ENCODE results near the gene TNIK. TPM values are rescaled to one million over a fixed set of nuclear protein-coding genes. Genes with fewer than 3 reads are reported as not detected.

TNIK gene
- total RNA-seq, 1 experiment from 2014 or later: 14.8 TPM

GRCh38 chr3:171159024-171159821 is 301.0 kb downstream of the TNIK start:
- Histone ChIP-seq H3K27ac (no peak overlapping the region), H3K9me3 (replicated peaks) (no peaks in the 10 kb centered on the region), H3K4me1 (no peaks in the 10 kb centered on the region), H3K27me3 (no peaks in the 10 kb centered on the region), H3K36me3 (0 out of 2 replicates have a peak, but pooled peaks cover 5% of the 10 kb centered on the region), H3K4me3 (no peak overlapping the region)
- DNase-seq: no peak

- Histone ChIP-seq H3K9me3 (replicated peaks) (no peaks in the 10 kb centered on the region), H3K36me3 (0 out of 2 replicates have a peak, but pooled peaks cover 5% of the 10 kb centered on the region), H3K4me3 (no peak overlapping the region), H3K27me3 (no peaks in the 10 kb centered on the region), H3K4me1 (no peaks in the 10 kb centered on the region), H3K27ac (no peak overlapping the region)
- DNase-seq: no peak
Measured at GRCh38 chr3:171157980-171158379, 302.2 kb downstream of the TNIK start.

GRCh38 chr3:171157286-171157685 is 302.9 kb downstream of the TNIK start:
- H3K27ac ChIP-seq: no peak overlapping the region
- 0 out of 2 replicates have a peak, but pooled peaks cover 5% of the 10 kb centered on the region for H3K36me3 ChIP-seq
- H3K4me1 ChIP-seq: no peaks in the 10 kb centered on the region
- DNase-seq: no peak
- H3K27me3 ChIP-seq: no peaks in the 10 kb centered on the region
- H3K9me3 ChIP-seq (replicated peaks): no peaks in the 10 kb centered on the region
- H3K4me3 ChIP-seq: no peak overlapping the region

- no peaks in the 10 kb centered on the region for H3K9me3 ChIP-seq (replicated peaks)
- no peak overlapping the region for H3K27ac ChIP-seq
- H3K4me1 ChIP-seq: no peaks in the 10 kb centered on the region
- H3K27me3 ChIP-seq: no peaks in the 10 kb centered on the region
- H3K4me3 ChIP-seq: no peak overlapping the region
- DNase-seq: no peak
- 0 out of 2 replicates have a peak, but pooled peaks cover 5% of the 10 kb centered on the region for H3K36me3 ChIP-seq
Measured at GRCh38 chr3:171156401-171157010, 303.7 kb downstream of the TNIK start.

- no peak for DNase-seq
Measured at GRCh38 chr3:171155122-171155700, 305.0 kb downstream of the TNIK start.

GRCh38 chr3:171150945-171151344 is 309.3 kb downstream of the TNIK start:
- Histone ChIP-seq H3K27me3 (no peaks in the 10 kb centered on the region), H3K4me3 (no peak overlapping the region), H3K9me3 (replicated peaks) (no peaks in the 10 kb centered on the region), H3K4me1 (no peaks in the 10 kb centered on the region), H3K27ac (no peak overlapping the region), H3K36me3 (no peaks in the 10 kb centered on the region)
- no peak for DNase-seq

More at GRCh38 chr3:171155122-171155700, 305.0 kb downstream of the TNIK start:
- no peaks in the 10 kb centered on the region for H3K9me3 ChIP-seq (replicated peaks)
- no peak overlapping the region for H3K27ac ChIP-seq
- no peak overlapping the region for H3K4me3 ChIP-seq
- no peaks in the 10 kb centered on the region for H3K27me3 ChIP-seq
- no peaks in the 10 kb centered on the region for H3K36me3 ChIP-seq
- no peaks in the 10 kb centered on the region for H3K4me1 ChIP-seq

- Histone ChIP-seq H3K27ac (no peak overlapping the region), H3K9me3 (replicated peaks) (no peaks in the 10 kb centered on the region), H3K4me1 (no peaks in the 10 kb centered on the region), H3K4me3 (no peak overlapping the region), H3K36me3 (no peaks in the 10 kb centered on the region), H3K27me3 (no peaks in the 10 kb centered on the region)
- no peak for DNase-seq
Measured at GRCh38 chr3:171149526-171150116, 310.6 kb downstream of the TNIK start.

- no peaks in the 10 kb centered on the region for H3K4me1 ChIP-seq
- no peak for DNase-seq
- H3K27ac ChIP-seq: no peak overlapping the region
- no peaks in the 10 kb centered on the region for H3K27me3 ChIP-seq
- no peak overlapping the region for H3K4me3 ChIP-seq
- no peaks in the 10 kb centered on the region for H3K9me3 ChIP-seq (replicated peaks)
- H3K36me3 ChIP-seq: no peaks in the 10 kb centered on the region
Measured at GRCh38 chr3:171145798-171146197, 314.4 kb downstream of the TNIK start.

GRCh38 chr3:171142985-171143384 is 317.2 kb downstream of the TNIK start:
- Histone ChIP-seq H3K36me3 (no peaks in the 10 kb centered on the region), H3K27ac (no peak overlapping the region), H3K4me3 (no peak overlapping the region), H3K27me3 (no peaks in the 10 kb centered on the region), H3K9me3 (replicated peaks) (no peaks in the 10 kb centered on the region), H3K4me1 (no peaks in the 10 kb centered on the region)
- DNase-seq: peak in 1 of 2 experiments; percentile 8

- Histone ChIP-seq H3K36me3 (no peaks in the 10 kb centered on the region), H3K4me3 (no peak overlapping the region), H3K27me3 (no peaks in the 10 kb centered on the region), H3K9me3 (replicated peaks) (no peaks in the 10 kb centered on the region), H3K4me1 (no peaks in the 10 kb centered on the region), H3K27ac (no peak overlapping the region)
- DNase-seq: no peak
Measured at GRCh38 chr3:171140246-171140645, 320.0 kb downstream of the TNIK start.

- Histone ChIP-seq H3K9me3 (replicated peaks) (no peaks in the 10 kb centered on the region), H3K27ac (no peak overlapping the region), H3K36me3 (no peaks in the 10 kb centered on the region), H3K4me1 (no peaks in the 10 kb centered on the region), H3K27me3 (no peaks in the 10 kb centered on the region), H3K4me3 (no peak overlapping the region)
- DNase-seq: no peak
Measured at GRCh38 chr3:171138027-171138426, 322.2 kb downstream of the TNIK start.

- H3K4me3 ChIP-seq: no peak overlapping the region
- H3K27ac ChIP-seq: no peak overlapping the region
- no peaks in the 10 kb centered on the region for H3K4me1 ChIP-seq
- H3K36me3 ChIP-seq: no peaks in the 10 kb centered on the region
- no peaks in the 10 kb centered on the region for H3K27me3 ChIP-seq
- no peak for DNase-seq
- H3K9me3 ChIP-seq (replicated peaks): no peaks in the 10 kb centered on the region
Measured at GRCh38 chr3:171135549-171135948, 324.7 kb downstream of the TNIK start.

GRCh38 chr3:171133796-171134569 is 326.2 kb downstream of the TNIK start:
- Histone ChIP-seq H3K4me3 (no peak overlapping the region), H3K4me1 (no peaks in the 10 kb centered on the region), H3K27ac (no peak overlapping the region), H3K9me3 (replicated peaks) (no peaks in the 10 kb centered on the region), H3K27me3 (no peaks in the 10 kb centered on the region), H3K36me3 (no peaks in the 10 kb centered on the region)
- no peak for DNase-seq

GRCh38 chr3:171133337-171133736 is 326.9 kb downstream of the TNIK start:
- Histone ChIP-seq H3K27me3 (no peaks in the 10 kb centered on the region), H3K9me3 (replicated peaks) (no peaks in the 10 kb centered on the region), H3K4me3 (no peak overlapping the region), H3K36me3 (no peaks in the 10 kb centered on the region), H3K4me1 (no peaks in the 10 kb centered on the region), H3K27ac (no peak overlapping the region)
- DNase-seq: no peak
